Mesendoderm (in vitro differentiated cells): ENCODE results near the gene HOXB5.

Experiments
- DNase-seq: peaks from one replicate; pipeline ENCODE4 v3.0.0; 2013
- H2AK5ac ChIP-seq: 2 replicates; pipeline ENCODE4 v1.6.1; 2013; ENCODE audit warnings: low read length, inconsistent platforms
- H2BK120ac ChIP-seq: 2 replicates; pipeline ENCODE4 v1.6.1; 2013; ENCODE audit warnings: low read depth, mild to moderate bottlenecking, low read length, moderate library complexity, mixed read lengths
- H2BK15ac ChIP-seq: replicated peaks from 2 replicates; pipeline ENCODE4 v1.6.1; 2013; ENCODE audit warnings: low read depth, mild to moderate bottlenecking, moderate library complexity
- H2BK5ac ChIP-seq: 2 replicates; pipeline ENCODE4 v1.6.1; 2013; ENCODE audit warnings: low read length, inconsistent platforms
- H3K18ac ChIP-seq: 2 replicates; pipeline ENCODE4 v1.6.1; 2013; ENCODE audit warnings: mild to moderate bottlenecking, low read length, mixed read lengths
- H3K23ac ChIP-seq: one replicate; pipeline ENCODE4 v1.6.1; 2013; ENCODE audit warnings: low read length
- H3K27ac ChIP-seq: 2 replicates; pipeline ENCODE4 v1.5.1; 2013; ENCODE audit warnings: low read depth, mild to moderate bottlenecking, inconsistent platforms, low read length, moderate library complexity
- H3K27me3 ChIP-seq: 2 replicates; pipeline ENCODE4 v1.6.1; 2013; ENCODE audit warnings: low read length, control low read depth, mild to moderate bottlenecking, inconsistent platforms; ENCODE audit not compliant: insufficient read depth, poor library complexity
- H3K36me3 ChIP-seq: 2 replicates; pipeline ENCODE4 v1.6.1; 2013; ENCODE audit warnings: low read length, inconsistent platforms; ENCODE audit not compliant: control insufficient read depth, insufficient read depth
- H3K4ac ChIP-seq: one replicate; pipeline ENCODE4 v1.6.1; 2013; ENCODE audit warnings: low read depth, mild to moderate bottlenecking, low read length, moderate library complexity
- H3K4me1 ChIP-seq: 2 replicates; pipeline ENCODE4 v1.6.1; 2013; ENCODE audit warnings: low read depth, low read length, inconsistent platforms; ENCODE audit not compliant: control insufficient read depth
- H3K4me2 ChIP-seq: 2 replicates; pipeline ENCODE4 v1.6.1; 2013; ENCODE audit warnings: low read length
- H3K4me3 ChIP-seq: 2 replicates; pipeline ENCODE4 v1.5.1; 2013; ENCODE audit warnings: mild to moderate bottlenecking, low read length
- H3K56ac ChIP-seq: one replicate; pipeline ENCODE4 v1.6.1; 2013; ENCODE audit warnings: low read length
- H3K79me1 ChIP-seq: 2 replicates; pipeline ENCODE4 v1.6.1; 2013; ENCODE audit warnings: low read length, inconsistent platforms
- H3K79me2 ChIP-seq: 2 replicates; pipeline ENCODE4 v1.6.1; 2013; ENCODE audit warnings: mild to moderate bottlenecking, low read length; ENCODE audit not compliant: control insufficient read depth, insufficient read depth
- H3K9ac ChIP-seq: 2 replicates; pipeline ENCODE4 v1.6.1; 2013; ENCODE audit warnings: low read length, inconsistent platforms
- H4K5ac ChIP-seq: one replicate; pipeline ENCODE4 v1.6.1; 2013; ENCODE audit warnings: low read length
- H4K8ac ChIP-seq: one replicate; pipeline ENCODE4 v1.6.1; 2013; ENCODE audit warnings: low read depth, mild to moderate bottlenecking, control low read depth, low read length, moderate library complexity
- WGBS: extraction: QIAGEN DNeasy Blood & Tissue Kit; methylation state at CpG from one replicate; pipeline ENCODE4 v1.1.7; 2013; ENCODE audit warnings: low lambda C conversion rate, missing lambda C conversion rate; ENCODE audit not compliant: insufficient coverage; ENCODE audit errors: extremely low coverage; 5-methylcytosine and 5-hydroxymethylcytosine counted together

The HOXB5 gene

DNA sequence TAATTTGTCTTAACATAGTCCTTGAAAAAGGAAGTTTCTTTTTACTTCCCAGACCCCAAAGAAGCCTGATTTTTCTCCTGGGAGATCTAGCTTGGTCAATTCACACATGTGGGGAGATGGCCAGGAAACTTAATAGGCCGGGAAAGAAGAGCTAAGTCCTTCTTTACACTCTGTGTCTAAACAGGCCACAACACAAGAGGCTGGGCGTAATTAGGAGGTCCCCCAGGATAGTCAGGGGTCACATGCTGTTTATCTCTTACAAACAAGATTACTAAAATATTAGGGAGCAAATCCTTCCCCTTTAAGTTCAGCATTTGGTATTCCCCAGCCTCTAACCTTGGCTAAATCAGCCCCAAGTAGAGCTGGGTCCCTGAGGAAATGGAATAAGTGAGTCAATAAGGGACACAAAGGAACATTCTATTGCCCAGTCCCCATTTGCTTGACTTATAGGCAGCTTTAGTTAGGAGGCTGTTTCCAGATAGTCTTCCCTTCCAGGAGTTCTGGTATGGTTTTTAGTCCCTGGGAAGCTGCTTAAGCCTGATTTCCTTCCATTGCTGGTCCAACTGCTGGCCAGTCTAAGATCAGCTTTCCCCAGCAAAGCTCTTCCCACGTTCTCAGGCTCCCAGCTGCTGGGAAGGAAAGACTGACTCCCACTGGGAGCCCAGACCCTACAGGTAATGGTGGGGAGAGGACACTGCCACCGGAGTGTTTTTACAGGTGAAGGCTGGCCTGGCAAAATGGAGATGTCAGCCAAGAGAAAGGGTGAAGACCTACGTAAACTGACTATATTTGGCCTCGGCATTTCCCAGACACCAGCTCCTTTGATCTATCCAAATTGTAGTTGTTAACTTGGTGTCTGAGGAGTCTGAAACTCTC lies 46.6 kb upstream of the HOXB5 start:
- DNase-seq, result no peak
- H3K27ac ChIP-seq, result no peak overlapping the region

GRCh38 chr17:48639136-48639535 lies 45.6 kb upstream of the HOXB5 start:
- Histone ChIP-seq H3K4me1 (peaks cover 3% of the 10 kb centered on the region), H3K56ac (no peak overlapping the region), H4K8ac (no peak overlapping the region), H2BK15ac (no peak overlapping the region), H3K4me3 (no peak overlapping the region), H3K18ac (no peak overlapping the region), H3K27me3 (peaks cover 83% of the 10 kb centered on the region), H4K5ac (no peak overlapping the region), H2BK5ac (no peak overlapping the region), H3K79me2 (no peaks in the 10 kb centered on the region), H3K23ac (no peak overlapping the region), H3K4ac (no peak overlapping the region), H3K4me2 (no peak overlapping the region), H3K27ac (no peak overlapping the region), H3K36me3 (no peaks in the 10 kb centered on the region), H2BK120ac (no peak overlapping the region), H3K9ac (no peak overlapping the region), H2AK5ac (no peak overlapping the region), H3K79me1 (no peaks in the 10 kb centered on the region)
- no CpG with 5 or more reads among the region's 5 CpGs for WGBS
- no peak for DNase-seq

More for the DNA sequence above, 46.6 kb upstream of the HOXB5 start:
- Histone ChIP-seq H4K5ac (no peak overlapping the region), H3K4ac (no peak overlapping the region), H2BK5ac (no peak overlapping the region), H3K36me3 (no peaks in the 10 kb centered on the region), H3K4me2 (no peak overlapping the region), H3K79me1 (no peaks in the 10 kb centered on the region), H3K9ac (no peak overlapping the region), H3K23ac (no peak overlapping the region), H3K79me2 (peaks cover 1% of the 10 kb centered on the region), H4K8ac (no peak overlapping the region), H3K18ac (no peak overlapping the region), H3K4me3 (no peak overlapping the region), H3K4me1 (peaks cover 6% of the 10 kb centered on the region), H2BK15ac (no peak overlapping the region), H2BK120ac (no peak overlapping the region), H2AK5ac (no peak overlapping the region), H3K56ac (no peak overlapping the region), H3K27me3 (peaks cover 82% of the 10 kb centered on the region)
- no CpG with 5 or more reads among the region's 6 CpGs for WGBS

DNA sequence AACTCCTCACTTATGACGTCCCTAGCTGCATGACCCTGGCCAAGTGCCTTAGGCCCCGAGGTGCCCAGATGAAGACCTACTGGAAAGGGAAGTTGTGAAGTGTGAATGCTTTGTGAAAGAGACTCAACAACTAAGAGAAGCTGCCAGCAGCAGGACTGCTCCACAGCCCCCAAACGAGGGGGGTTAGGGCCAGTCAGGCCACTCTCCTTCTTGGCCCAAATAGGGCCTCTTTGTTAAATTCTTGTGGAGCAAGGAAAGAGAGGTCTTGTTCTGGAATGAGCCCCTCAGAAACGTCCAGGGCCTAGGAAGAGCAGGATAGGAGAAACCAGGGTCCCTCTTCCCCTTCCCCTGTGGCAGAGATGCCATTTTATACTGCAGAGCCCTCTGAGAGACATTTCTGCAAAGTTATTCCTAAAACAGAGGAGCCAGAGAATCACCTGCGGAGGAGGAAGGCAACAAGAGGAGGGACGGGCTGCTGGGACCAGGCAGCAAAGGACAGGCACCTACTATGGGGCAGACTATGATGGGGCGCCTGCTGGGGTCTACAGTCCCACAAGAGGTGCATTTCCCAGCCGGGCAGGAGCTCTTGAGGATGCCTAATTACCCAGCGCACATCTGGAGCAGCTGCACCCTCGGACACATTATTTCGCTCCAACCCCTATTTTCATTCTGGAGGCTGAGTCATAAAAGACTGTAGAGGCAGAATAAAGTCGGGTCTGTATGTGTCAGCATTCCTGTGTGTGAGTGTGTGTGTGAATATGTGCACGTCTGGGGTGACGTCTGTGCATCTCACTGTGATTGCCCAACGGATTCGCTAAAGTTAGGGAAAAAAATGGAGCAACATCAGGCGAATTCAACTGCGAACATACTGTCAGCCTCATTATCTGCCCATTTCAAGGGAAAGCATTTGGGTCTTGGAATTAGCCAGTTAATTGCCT lies 44.0 kb upstream of the HOXB5 start:
- H3K36me3 ChIP-seq, result no peaks in the 10 kb centered on the region
- no peaks in the 10 kb centered on the region for H3K79me2 ChIP-seq
- H2BK120ac ChIP-seq, result no peak overlapping the region
- H3K18ac ChIP-seq, result no peak overlapping the region
- H3K79me1 ChIP-seq, result no peaks in the 10 kb centered on the region
- no peak overlapping the region for H3K56ac ChIP-seq
- no peak overlapping the region for H2BK15ac ChIP-seq
- H3K27ac ChIP-seq, result no peak overlapping the region
- DNase-seq, result no peak
- H4K8ac ChIP-seq, result no peak overlapping the region
- H3K23ac ChIP-seq, result no peak overlapping the region
- no peak overlapping the region for H2BK5ac ChIP-seq
- WGBS, result no CpG with 5 or more reads among the region's 18 CpGs
- no peak overlapping the region for H3K4me3 ChIP-seq
- no peak overlapping the region for H3K9ac ChIP-seq
- H4K5ac ChIP-seq, result no peak overlapping the region
- H3K4me1 ChIP-seq, result peaks cover 3% of the 10 kb centered on the region
- H3K4me2 ChIP-seq, result no peak overlapping the region
- no peak overlapping the region for H2AK5ac ChIP-seq
- peaks cover 84% of the 10 kb centered on the region for H3K27me3 ChIP-seq
- H3K4ac ChIP-seq, result no peak overlapping the region

- H4K5ac ChIP-seq, result no peak overlapping the region
- no peak overlapping the region for H2BK5ac ChIP-seq
- no peaks in the 10 kb centered on the region for H3K79me2 ChIP-seq
- peak; percentile 97 for DNase-seq
- no peak overlapping the region for H3K4ac ChIP-seq
- no peak overlapping the region for H3K18ac ChIP-seq
- H3K27me3 ChIP-seq, result peaks cover 86% of the 10 kb centered on the region
- H2BK15ac ChIP-seq, result no peak overlapping the region
- H3K9ac ChIP-seq, result peak overlapping the region; percentile 25
- H3K79me1 ChIP-seq, result no peaks in the 10 kb centered on the region
- H4K8ac ChIP-seq, result no peak overlapping the region
- H3K56ac ChIP-seq, result no peak overlapping the region
- WGBS, result no CpG with 5 or more reads among the region's 39 CpGs
- H3K27ac ChIP-seq, result no peak overlapping the region
- no peak overlapping the region for H2BK120ac ChIP-seq
- H3K4me2 ChIP-seq, result no peak overlapping the region
- H3K4me1 ChIP-seq, result no peaks in the 10 kb centered on the region
- no peaks in the 10 kb centered on the region for H3K36me3 ChIP-seq
- no peak overlapping the region for H3K23ac ChIP-seq
- H3K4me3 ChIP-seq, result no peak overlapping the region
- no peak overlapping the region for H2AK5ac ChIP-seq
These were observed 42.8 kb upstream of the HOXB5 start for GRCh38 chr17:48636177-48637018.

DNA sequence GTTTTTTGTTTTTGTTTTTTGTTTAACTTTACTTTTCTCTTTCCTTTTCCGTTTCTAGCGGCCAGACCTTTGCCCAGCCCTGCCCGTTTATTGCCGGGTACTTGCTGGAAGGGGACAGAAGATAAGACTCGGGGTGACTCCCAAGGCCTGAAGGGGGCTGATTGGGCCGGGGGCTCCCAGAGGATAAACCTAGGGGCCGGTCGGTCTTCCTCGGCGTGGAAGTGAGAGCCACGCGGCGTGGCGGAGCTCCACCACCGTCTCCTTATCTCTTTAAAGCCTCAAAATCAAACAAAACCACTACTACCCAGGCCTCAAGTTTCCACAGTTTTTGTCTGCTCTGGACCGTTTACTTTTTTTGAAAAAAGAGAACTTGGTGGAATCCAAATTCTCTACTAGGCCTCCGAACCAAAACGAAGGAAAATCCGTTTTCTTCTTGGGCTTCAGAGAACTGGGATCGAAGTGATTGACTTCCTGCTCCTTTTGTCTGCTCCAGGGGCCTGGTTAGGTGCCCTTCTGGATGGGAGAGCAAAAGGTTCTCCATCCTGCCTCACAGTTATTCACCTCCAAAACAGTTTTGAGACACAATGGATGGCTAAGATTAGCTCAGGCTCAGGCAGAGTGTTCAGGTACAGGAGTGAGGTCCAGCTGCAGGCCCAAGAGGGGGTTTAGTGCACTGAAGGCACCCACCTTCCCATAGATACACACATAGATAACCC lies 41.1 kb upstream of the HOXB5 start:
- no CpG with 5 or more reads among the region's 20 CpGs for WGBS

More for the DNA sequence above, 41.1 kb upstream of the HOXB5 start:
- H3K27ac ChIP-seq, result no peak overlapping the region
- no peak overlapping the region for H3K23ac ChIP-seq
- no peak for DNase-seq
- H3K9ac ChIP-seq, result no peak overlapping the region
- H3K79me2 ChIP-seq, result no peaks in the 10 kb centered on the region
- no peaks in the 10 kb centered on the region for H3K4me1 ChIP-seq
- no peak overlapping the region for H4K5ac ChIP-seq
- no peak overlapping the region for H2BK5ac ChIP-seq
- no peak overlapping the region for H3K4me2 ChIP-seq
- H2BK15ac ChIP-seq, result no peak overlapping the region
- no peaks in the 10 kb centered on the region for H3K79me1 ChIP-seq
- no peak overlapping the region for H2BK120ac ChIP-seq
- H3K4ac ChIP-seq, result no peak overlapping the region
- no peak overlapping the region for H3K56ac ChIP-seq
- no peak overlapping the region for H2AK5ac ChIP-seq
- H3K27me3 ChIP-seq, result peaks cover 86% of the 10 kb centered on the region
- H3K18ac ChIP-seq, result no peak overlapping the region
- H4K8ac ChIP-seq, result no peak overlapping the region
- no peak overlapping the region for H3K4me3 ChIP-seq
- no peaks in the 10 kb centered on the region for H3K36me3 ChIP-seq
